GM23248 (cell line): ENCODE measurements around the gene PLCD3.

Experiments used
- EZH2 ChIP-seq: fragments of 200-600 bp; sonication (generic); IDR thresholded peaks from 2 replicates; pipeline ENCODE4 v1.6.1; 2018; ENCODE audit warnings: antibody characterized with exemption, mild to moderate bottlenecking; ENCODE audit not compliant: insufficient read depth, poor library complexity, severe bottlenecking
- EZH2phosphoT487 ChIP-seq: fragments of 200-600 bp; sonication (generic); IDR thresholded peaks from 2 replicates; pipeline ENCODE4 v1.6.1; 2018; ENCODE audit warnings: antibody characterized with exemption, moderate library complexity, mild to moderate bottlenecking, low read depth; ENCODE audit not compliant: insufficient read depth

GRCh38 chr17:45155029-45155428 is 22.7 kb upstream of the PLCD3 start:
- no peak for TF ChIP-seq EZH2
- no peak for TF ChIP-seq EZH2phosphoT487
